ENCODE data around the gene SLITRK6. TPM values are rescaled to one million over a fixed set of nuclear protein-coding genes. Genes with fewer than 3 reads are reported as not detected.

The SLITRK6 gene
- polyA plus RNA-seq, 1 donor from 2014 or later: 28.6 TPM

GRCh38 chr13:85823832-85824231 is 24.6 kb upstream of the SLITRK6 start:
- H4K20me1 ChIP-seq (ENCODE audit: insufficient read depth): no peaks in the 10 kb centered on the region
- H3F3A ChIP-seq (ENCODE audit: insufficient read depth, low read length, poor library complexity, severe bottlenecking): no peaks in the 10 kb centered on the region
- H3K9ac ChIP-seq (ENCODE audit: low read length): no peak overlapping the region
- H2AFZ ChIP-seq (ENCODE audit: low read depth, low read length): no peak overlapping the region
- H3K4me2 ChIP-seq (ENCODE audit: low read length): no peak overlapping the region
- H3K4me3 ChIP-seq (ENCODE audit: low read length): no peak overlapping the region
- H3K27me3 ChIP-seq (ENCODE audit: insufficient read depth, low read depth, low read length): no peaks in the 10 kb centered on the region
- H3K9me2 ChIP-seq (ENCODE audit: insufficient read depth, low read length): no peaks in the 10 kb centered on the region
- no peak overlapping the region for H3K27ac ChIP-seq (ENCODE audit: low read length)
- no peaks in the 10 kb centered on the region for H3K79me2 ChIP-seq (replicated peaks; ENCODE audit: insufficient read depth, low read length)
- H3K9me3 ChIP-seq (ENCODE audit: low read length): no peaks in the 10 kb centered on the region
- no peaks in the 10 kb centered on the region for H3K36me3 ChIP-seq (ENCODE audit: insufficient read depth, low read length)
- TF ChIP-seq MXI1 (conservative IDR thresholded peaks at IDR 0.05; ENCODE audit: poor library complexity, severe bottlenecking): no peak
- TF ChIP-seq RAD21 (conservative IDR thresholded peaks at IDR 0.05): no peak
- TF ChIP-seq EZH2 (IDR thresholded peaks at IDR 0.05; ENCODE audit: borderline replicate concordance, insufficient read depth, low read length, poor library complexity, severe bottlenecking): no peak
- TF ChIP-seq TAF1 (IDR thresholded peaks at IDR 0.05; ENCODE audit: low read depth): no peak
- TF ChIP-seq CTCF (IDR thresholded peaks at IDR 0.05; ENCODE audit: poor library complexity, severe bottlenecking): no peak

GRCh38 chr13:85819513-85819912 is 20.3 kb upstream of the SLITRK6 start:
- TF ChIP-seq EP300 (conservative IDR thresholded peaks at IDR 0.05; ENCODE audit: poor library complexity, severe bottlenecking) (no peak), MXI1 (conservative IDR thresholded peaks at IDR 0.05; ENCODE audit: poor library complexity, severe bottlenecking) (no peak), CTCF (IDR thresholded peaks at IDR 0.05; ENCODE audit: poor library complexity, severe bottlenecking) (no peak), POLR2AphosphoS5 (IDR thresholded peaks at IDR 0.05) (no peak), TAF1 (IDR thresholded peaks at IDR 0.05; ENCODE audit: low read depth) (no peak), EZH2 (IDR thresholded peaks at IDR 0.05; ENCODE audit: borderline replicate concordance, insufficient read depth, low read length, poor library complexity, severe bottlenecking) (no peak), SMC3 (conservative IDR thresholded peaks at IDR 0.05; ENCODE audit: poor library complexity) (no peak), REST (IDR thresholded peaks at IDR 0.05; ENCODE audit: borderline replicate concordance) (no peak), RAD21 (conservative IDR thresholded peaks at IDR 0.05) (no peak)
- Histone ChIP-seq H3F3A (ENCODE audit: insufficient read depth, low read length, poor library complexity, severe bottlenecking) (no peaks in the 10 kb centered on the region), H3K9me3 (ENCODE audit: low read length) (no peaks in the 10 kb centered on the region), H3K4me2 (ENCODE audit: low read length) (no peak overlapping the region), H3K9ac (ENCODE audit: low read length) (no peak overlapping the region), H3K36me3 (ENCODE audit: insufficient read depth, low read length) (no peaks in the 10 kb centered on the region), H3K79me2 (replicated peaks; ENCODE audit: insufficient read depth, low read length) (no peaks in the 10 kb centered on the region), H3K27me3 (ENCODE audit: insufficient read depth, low read depth, low read length) (no peaks in the 10 kb centered on the region), H4K20me1 (ENCODE audit: insufficient read depth) (no peaks in the 10 kb centered on the region), H2AFZ (ENCODE audit: low read depth, low read length) (no peak overlapping the region), H3K27ac (ENCODE audit: low read length) (no peak overlapping the region), H3K9me2 (ENCODE audit: insufficient read depth, low read length) (no peaks in the 10 kb centered on the region), H3K4me3 (ENCODE audit: low read length) (no peak overlapping the region)

Data from neural cell (in vitro differentiated cells).